ENCODE data around the gene PAK1. TPM values are rescaled to one million over a fixed set of nuclear protein-coding genes. Genes with fewer than 3 reads are reported as not detected.

PAK1 gene
- polyA plus RNA-seq, 3 donors: 128 to 195 (median 134) TPM

DNA sequence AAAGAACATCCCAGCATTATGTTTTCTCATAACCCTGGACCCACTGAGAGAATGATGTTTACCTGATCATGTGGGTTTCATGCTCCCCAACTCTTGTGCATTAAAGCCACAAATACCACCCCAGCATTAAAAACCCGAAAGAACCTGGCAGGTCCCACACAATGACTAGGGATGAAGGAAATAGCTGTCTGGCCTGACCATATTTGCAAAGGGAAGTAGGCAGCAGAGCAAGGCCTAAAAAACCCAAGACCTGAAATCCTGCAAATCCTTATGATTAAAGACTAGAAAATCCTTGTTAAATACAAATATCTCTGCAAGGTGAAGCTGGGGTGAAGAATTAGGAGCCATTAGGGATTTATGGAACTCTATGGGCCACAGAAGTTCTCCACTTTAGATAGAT is 23.7 kb downstream of the PAK1 start:
- peaks cover 9% of the 10 kb centered on the region for H3K79me2 ChIP-seq (ENCODE audit: insufficient read depth, low read length)
- H3K27me3 ChIP-seq (ENCODE audit: control insufficient read depth in 2 of 2, insufficient read depth in 2 of 2, low read length in 2 of 2): no peaks in the 10 kb centered on the region
- Mint-ChIP-seq H3K36me3 (no peaks in the 10 kb centered on the region), H3K27ac (no peak overlapping the region), H3K4me3 (no peak overlapping the region), H3K9me3 (no peaks in the 10 kb centered on the region), H3K27me3 (ENCODE audit: low read depth in 3 of 3) (peaks cover 0 to 3% (median 2%) of the 10 kb centered on the region in 3 donors), H3K4me1 (peaks cover 66% of the 10 kb centered on the region)
- H3K4me3 ChIP-seq (replicated peaks in 1 of 3; ENCODE audit: low read depth in 2 of 3, low read length in 3 of 3): no peak overlapping the region
- no peak for DNase-seq
- H2AFZ ChIP-seq (ENCODE audit: insufficient read depth, low read depth, low read length, poor library complexity, severe bottlenecking): no peak overlapping the region
- peak overlapping the region in 1 of 2 donors; percentile 71 for H3K27ac ChIP-seq (ENCODE audit: low read depth in 1 of 2, low read length in 2 of 2)
- TF ChIP-seq, protein P1, sequence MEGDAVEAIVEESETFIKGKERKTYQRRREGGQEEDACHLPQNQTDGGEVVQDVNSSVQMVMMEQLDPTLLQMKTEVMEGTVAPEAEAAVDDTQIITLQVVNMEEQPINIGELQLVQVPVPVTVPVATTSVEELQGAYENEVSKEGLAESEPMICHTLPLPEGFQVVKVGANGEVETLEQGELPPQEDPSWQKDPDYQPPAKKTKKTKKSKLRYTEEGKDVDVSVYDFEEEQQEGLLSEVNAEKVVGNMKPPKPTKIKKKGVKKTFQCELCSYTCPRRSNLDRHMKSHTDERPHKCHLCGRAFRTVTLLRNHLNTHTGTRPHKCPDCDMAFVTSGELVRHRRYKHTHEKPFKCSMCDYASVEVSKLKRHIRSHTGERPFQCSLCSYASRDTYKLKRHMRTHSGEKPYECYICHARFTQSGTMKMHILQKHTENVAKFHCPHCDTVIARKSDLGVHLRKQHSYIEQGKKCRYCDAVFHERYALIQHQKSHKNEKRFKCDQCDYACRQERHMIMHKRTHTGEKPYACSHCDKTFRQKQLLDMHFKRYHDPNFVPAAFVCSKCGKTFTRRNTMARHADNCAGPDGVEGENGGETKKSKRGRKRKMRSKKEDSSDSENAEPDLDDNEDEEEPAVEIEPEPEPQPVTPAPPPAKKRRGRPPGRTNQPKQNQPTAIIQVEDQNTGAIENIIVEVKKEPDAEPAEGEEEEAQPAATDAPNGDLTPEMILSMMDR (IDR thresholded peaks at IDR 0.05): no peak
- H3K4me2 ChIP-seq (replicated peaks; ENCODE audit: extremely low read depth, low read length, poor library complexity, severe bottlenecking): no peak overlapping the region
- no peaks in the 10 kb centered on the region for H4K20me1 ChIP-seq (ENCODE audit: insufficient read depth, low read length)
- intact Hi-C loops (cut with micrococcal nuclease): loop anchor here in 1 of 2 donors (10.0 kb wide), 1 partner anchor 45 kb away; no protein-coding TSS in a partner anchor
- no CpG with 5 or more reads among the region's 1 CpG for WGBS (ENCODE audit: insufficient coverage)
- H3K9me3 ChIP-seq (replicated peaks in 1 of 2; ENCODE audit: control insufficient read depth in 1 of 2, insufficient read depth in 1 of 2, low read length in 2 of 2): no peaks in the 10 kb centered on the region
- H3K4me1 ChIP-seq (ENCODE audit: control insufficient read depth in 1 of 2, insufficient read depth in 2 of 2, low read length in 2 of 2): peaks cover 63 to 65% of the 10 kb centered on the region in 2 donors
- no peak overlapping the region for H3K9ac ChIP-seq (ENCODE audit: insufficient read depth, low read length, poor library complexity, severe bottlenecking)
- H3K36me3 ChIP-seq (replicated peaks in 1 of 2; ENCODE audit: control insufficient read depth in 1 of 2, insufficient read depth in 2 of 2, low read length in 2 of 2): no peaks in the 10 kb centered on the region

DNA sequence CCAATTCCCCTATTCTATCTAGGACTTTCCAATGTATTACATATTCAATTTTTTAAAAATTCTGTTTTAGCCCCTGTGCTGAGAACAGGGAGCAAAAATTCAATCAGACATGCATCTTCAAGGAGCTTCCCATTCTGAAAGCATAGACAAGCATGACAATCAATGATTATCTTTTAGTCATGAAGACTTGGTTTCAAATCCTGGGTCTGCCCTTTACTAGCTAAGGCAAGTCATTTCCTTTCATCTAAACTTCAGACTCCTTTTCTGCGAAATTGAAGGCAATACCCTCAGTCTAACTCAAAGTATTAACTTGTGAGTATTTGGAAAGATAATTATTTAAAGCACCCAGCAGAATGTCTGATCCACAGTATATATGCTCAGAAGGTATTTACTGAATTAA is 24.1 kb downstream of the PAK1 start:
- peak overlapping the region in 1 of 3 experiments; percentile 49 for H3K4me3 ChIP-seq (replicated peaks in 1 of 3; ENCODE audit: low read depth in 2 of 3, low read length in 3 of 3)
- no CpG with 5 or more reads among the region's 1 CpG for WGBS (ENCODE audit: insufficient coverage)
- H3K4me2 ChIP-seq (replicated peaks; ENCODE audit: extremely low read depth, low read length, poor library complexity, severe bottlenecking): peak overlapping the region; percentile 55
- Mint-ChIP-seq H3K36me3 (no peaks in the 10 kb centered on the region), H3K9me3 (no peaks in the 10 kb centered on the region), H3K27me3 (ENCODE audit: low read depth in 3 of 3) (peaks cover 0 to 3% (median under 1%) of the 10 kb centered on the region in 3 donors), H3K4me1 (peaks cover 69% of the 10 kb centered on the region), H3K4me3 (no peak overlapping the region), H3K27ac (peak overlapping the region in 2 of 7 donors; percentile 45 to 85)
- no peaks in the 10 kb centered on the region for H3K36me3 ChIP-seq (replicated peaks in 1 of 2; ENCODE audit: control insufficient read depth in 1 of 2, insufficient read depth in 2 of 2, low read length in 2 of 2)
- intact Hi-C loops (cut with micrococcal nuclease): loop anchor here (5.0 to 10.0 kb wide), 2 partner anchors 37 to 45 kb away; no protein-coding TSS in a partner anchor
- H2AFZ ChIP-seq (ENCODE audit: insufficient read depth, low read depth, low read length, poor library complexity, severe bottlenecking): no peak overlapping the region
- H3K27ac ChIP-seq (ENCODE audit: low read depth in 1 of 2, low read length in 2 of 2): peak overlapping the region in 1 of 2 donors; percentile 71
- H3K4me1 ChIP-seq (ENCODE audit: control insufficient read depth in 1 of 2, insufficient read depth in 2 of 2, low read length in 2 of 2): peaks cover 66 to 68% of the 10 kb centered on the region in 2 donors
- H3K9ac ChIP-seq (ENCODE audit: insufficient read depth, low read length, poor library complexity, severe bottlenecking): no peak overlapping the region
- peaks cover 10% of the 10 kb centered on the region for H3K79me2 ChIP-seq (ENCODE audit: insufficient read depth, low read length)
- TF ChIP-seq, protein P1 (IDR thresholded peaks at IDR 0.05): no peak
- H4K20me1 ChIP-seq (ENCODE audit: insufficient read depth, low read length): no peaks in the 10 kb centered on the region
- no peaks in the 10 kb centered on the region for H3K27me3 ChIP-seq (ENCODE audit: control insufficient read depth in 2 of 2, insufficient read depth in 2 of 2, low read length in 2 of 2)
- no peaks in the 10 kb centered on the region for H3K9me3 ChIP-seq (replicated peaks in 1 of 2; ENCODE audit: control insufficient read depth in 1 of 2, insufficient read depth in 1 of 2, low read length in 2 of 2)
- DNase-seq: no peak
